Nucleus accumbens (tissue), 56 donors: ENCODE results near the gene RAPGEF2.
A peak's percentile ranks its signal among the peaks of the same experiment; 100 is the strongest.

Source experiments
- DNase-seq, 56 donors: peaks; one replicate each; lab custom pipeline; 2025; lab: John Stamatoyannopoulos, UW

RAPGEF2 gene

DNA sequence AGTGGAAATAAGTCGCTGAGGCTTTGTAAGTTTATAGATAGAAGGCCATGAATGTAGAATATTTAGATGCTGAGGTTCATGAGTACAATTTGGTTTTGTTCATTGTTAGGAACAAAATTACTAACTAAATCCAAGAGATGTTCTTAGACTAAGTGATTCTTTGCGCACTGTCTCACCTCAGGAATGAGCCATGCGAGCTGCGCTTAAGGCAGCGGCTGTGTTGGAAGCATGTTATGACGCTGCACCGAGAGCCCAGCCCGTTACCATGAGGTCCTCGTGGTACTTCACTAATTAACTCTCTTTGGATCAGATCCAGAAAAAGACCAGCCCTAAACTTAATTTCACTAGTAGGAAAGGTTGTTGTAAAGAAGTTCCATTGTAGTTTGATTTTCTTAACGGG, 166.2 kb downstream of the RAPGEF2 start:
- peak in 33 of 56 donors; percentile 4 to 71 (median 32) for DNase-seq

DNA sequence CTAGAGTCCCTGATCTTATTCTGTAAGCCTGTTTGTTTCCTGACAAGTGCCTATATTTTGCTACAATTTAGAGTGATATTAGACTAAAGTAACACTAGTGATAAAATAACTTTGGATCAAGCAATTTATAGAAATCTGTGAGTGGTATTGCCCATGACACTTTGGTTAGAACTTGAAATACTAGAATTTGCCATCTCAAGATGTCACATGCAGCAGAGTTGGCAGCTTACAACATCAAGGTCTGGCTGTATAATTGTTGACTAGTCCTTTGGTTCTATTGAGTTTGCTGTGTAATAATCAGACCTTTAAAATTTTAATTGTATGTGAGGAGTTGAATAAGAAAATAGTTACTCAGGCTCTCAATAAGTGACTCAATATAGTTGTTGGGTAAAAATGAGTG, 167.1 kb downstream of the RAPGEF2 start:
- no peak for DNase-seq

DNA sequence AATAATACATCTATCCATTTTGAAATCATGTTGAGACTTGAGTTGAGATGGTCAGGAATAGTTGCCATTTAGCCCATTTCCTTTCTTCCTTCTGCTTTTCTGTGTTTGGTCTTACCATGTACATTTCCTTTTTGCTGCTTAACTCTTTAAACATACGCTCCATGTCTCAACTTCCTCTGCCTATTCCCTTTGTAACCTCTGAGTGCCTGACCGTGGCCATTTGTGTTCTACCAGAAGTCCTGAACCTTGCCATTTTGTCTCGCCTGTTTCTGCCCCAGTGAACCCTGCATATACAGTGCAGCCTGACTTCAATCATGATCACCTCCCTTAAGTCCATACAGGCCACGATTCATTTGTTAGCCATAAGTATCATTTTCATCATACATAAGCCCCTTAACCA, 169.0 kb downstream of the RAPGEF2 start:
- peak in 1 of 56 donors; percentile 36 for DNase-seq

GRCh38 chr4:159272273-159273140, 169.6 kb downstream of the RAPGEF2 start:
- DNase-seq, result no peak

- DNase-seq, result no peak
Measured at GRCh38 chr4:159273141-159273438, 170.2 kb downstream of the RAPGEF2 start.

DNA sequence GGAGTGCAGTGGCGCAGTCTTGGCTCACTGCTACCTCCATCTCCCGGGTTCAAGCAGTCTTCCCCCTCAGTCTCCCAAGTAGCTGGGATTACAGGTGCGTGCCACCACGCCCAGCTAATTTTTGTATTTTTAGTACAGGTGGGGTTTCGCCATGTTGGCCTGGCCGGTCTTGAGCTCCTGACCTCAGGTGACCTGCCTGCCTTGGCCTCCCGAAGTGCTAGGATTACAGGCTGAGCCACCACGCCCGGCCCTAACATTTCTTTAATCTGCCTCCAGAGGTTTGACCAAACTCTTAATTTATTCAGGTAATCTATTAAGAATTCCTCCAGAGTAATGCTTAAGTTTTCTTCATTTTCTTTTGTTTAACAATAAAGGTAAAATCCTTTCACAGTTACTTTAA, 171.0 kb downstream of the RAPGEF2 start:
- no peak for DNase-seq

- no peak for DNase-seq
Measured at GRCh38 chr4:159278399-159278798, 175.5 kb downstream of the RAPGEF2 start.

GRCh38 chr4:159279084-159279483, 176.2 kb downstream of the RAPGEF2 start:
- no peak for DNase-seq

- no peak for DNase-seq
Measured at GRCh38 chr4:159280442-159281172, 177.7 kb downstream of the RAPGEF2 start.

- no peak for DNase-seq
Measured at GRCh38 chr4:159281771-159282170, 178.9 kb downstream of the RAPGEF2 start.

DNA sequence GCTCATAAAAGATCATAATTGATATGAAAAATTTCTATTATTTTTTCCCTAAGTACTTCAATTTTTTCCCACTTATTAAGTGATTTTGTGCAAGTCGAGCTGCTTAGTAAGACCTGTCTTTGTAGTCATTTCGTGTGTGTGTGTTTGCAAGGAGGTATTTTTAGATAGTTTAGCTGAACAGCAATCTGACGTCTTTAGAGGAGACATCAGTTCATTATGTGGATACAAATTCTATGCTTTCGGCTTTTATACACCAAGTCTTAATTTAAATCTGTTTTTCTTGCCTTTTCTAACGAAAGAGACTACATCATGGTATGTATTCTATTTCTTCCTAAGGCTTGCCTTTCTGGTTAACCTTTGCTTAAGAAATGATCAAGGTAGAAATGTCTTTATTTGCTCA, 179.4 kb downstream of the RAPGEF2 start:
- DNase-seq, result no peak

GRCh38 chr4:159282944-159283343, 180.1 kb downstream of the RAPGEF2 start:
- DNase-seq, result no peak

- no peak for DNase-seq
Measured at GRCh38 chr4:159283696-159284095, 180.8 kb downstream of the RAPGEF2 start.

- DNase-seq, result no peak
Measured at GRCh38 chr4:159284113-159284512, 181.2 kb downstream of the RAPGEF2 start.

- no peak for DNase-seq
Measured at GRCh38 chr4:159284733-159285132, 181.9 kb downstream of the RAPGEF2 start.

DNA sequence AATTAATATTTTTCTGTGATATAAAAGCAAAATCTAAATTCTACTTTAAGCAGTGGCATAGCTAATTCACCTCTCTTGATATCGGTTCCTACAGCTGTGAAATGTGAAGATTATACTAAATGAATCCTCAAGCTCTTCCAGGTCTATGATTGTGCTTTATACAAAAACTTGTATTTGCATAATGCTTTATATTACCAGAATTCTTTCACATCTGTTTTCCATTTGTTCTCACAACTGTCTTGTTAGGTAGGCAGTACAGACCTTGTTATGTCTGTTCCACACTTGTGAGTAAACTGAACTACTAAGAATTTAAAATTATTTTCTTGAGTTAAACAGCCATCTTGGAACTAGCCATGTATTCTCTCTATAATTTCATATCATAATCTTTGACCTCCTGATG, 184.9 kb downstream of the RAPGEF2 start:
- no peak for DNase-seq

- no peak for DNase-seq
Measured at GRCh38 chr4:159289682-159290081, 186.8 kb downstream of the RAPGEF2 start.

DNA sequence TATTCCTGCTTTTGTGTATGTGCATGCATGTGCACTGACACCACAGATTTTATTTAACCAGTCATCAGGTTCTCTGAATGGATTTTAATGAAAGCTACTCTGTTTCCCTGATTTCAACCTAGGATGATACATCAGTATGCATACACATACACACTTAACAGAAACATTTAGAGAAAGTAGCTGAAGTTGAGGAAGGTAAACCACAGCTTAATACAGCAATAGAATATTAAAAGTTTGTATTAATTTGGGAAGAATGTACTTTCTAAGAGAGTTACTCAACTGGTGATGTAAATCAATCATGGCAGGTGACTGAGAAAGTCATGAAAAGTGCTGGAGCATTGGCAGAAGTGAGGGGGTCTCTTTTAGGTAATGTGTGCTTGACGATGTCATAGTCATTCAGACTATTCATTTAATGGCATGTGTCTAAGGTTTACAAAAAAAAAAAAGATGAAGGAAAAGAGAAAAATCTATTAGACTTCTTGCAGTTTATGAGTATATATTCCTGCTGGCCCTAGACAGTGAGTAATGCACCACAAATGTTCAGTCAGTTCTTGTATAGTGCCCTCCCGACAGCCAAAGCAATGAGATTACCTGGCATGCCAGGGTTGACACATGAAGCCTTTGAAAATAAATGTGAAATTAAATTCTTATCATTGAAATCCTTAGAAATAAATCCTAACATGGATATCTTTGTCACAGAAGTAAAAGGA, 187.6 kb downstream of the RAPGEF2 start:
- no peak for DNase-seq

GRCh38 chr4:159291176-159291575, 188.3 kb downstream of the RAPGEF2 start:
- DNase-seq, result no peak

DNA sequence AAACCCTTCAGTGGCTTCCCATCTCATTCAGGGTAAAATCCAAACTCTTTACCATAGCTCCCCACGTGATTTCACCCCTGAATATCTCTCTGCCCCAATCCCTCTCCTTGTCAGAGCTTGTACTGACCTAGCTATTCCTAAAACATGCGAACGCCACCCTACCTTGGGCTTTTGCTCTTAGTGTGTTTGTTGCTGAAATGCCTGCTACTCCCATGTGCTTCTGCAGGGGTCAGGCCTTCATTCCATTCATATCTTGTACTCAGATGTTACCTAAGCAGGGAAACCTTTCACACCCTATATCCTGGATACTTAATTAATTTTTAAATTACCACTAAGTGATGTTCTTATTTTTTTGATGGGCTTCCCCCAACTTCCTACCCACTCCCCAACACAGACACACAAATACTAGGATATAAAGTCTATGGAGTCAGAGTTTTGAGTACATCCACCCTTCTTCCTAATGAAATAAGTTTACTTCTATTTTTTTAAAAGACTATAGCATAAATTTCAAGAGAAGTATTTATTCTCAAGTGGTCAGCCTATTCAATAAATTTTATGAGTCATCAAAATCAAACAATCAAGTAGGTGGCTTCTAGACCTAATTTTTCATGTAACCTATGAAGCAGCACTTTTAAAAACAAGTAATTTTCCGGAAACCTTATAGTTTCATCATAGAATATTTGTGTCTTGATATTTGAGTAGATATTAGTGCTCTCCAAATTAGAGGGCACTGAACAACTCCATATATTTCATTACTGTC, 189.4 kb downstream of the RAPGEF2 start:
- no peak for DNase-seq
